HuH-7 (cell line): ENCODE results near the gene MYO10.
"Not testable (repeated sequence)": the region's sequence is repeated elsewhere in the genome, so short reads cannot be mapped to it uniquely, and the experiment has no call there.

Experiments used
- DNase-seq: peaks from one replicate; pipeline ENCODE4 v3.0.0; 2011; ENCODE audit warnings: low spot score

The MYO10 gene

GRCh38 chr5:16936150-16936988 is at the start of gene MYO10:
Gene MYO10, minus strand, starts transcription at chr5:16936288. Its CDS starts 480 bp downstream, at chr5:16935808.
- no peak for DNase-seq

GRCh38 chr5:16985304-16985703 is 49.2 kb upstream of the MYO10 start:
- DNase-seq, result not testable (repeated sequence)

GRCh38 chr5:16983972-16984371 is 47.9 kb upstream of the MYO10 start:
- DNase-seq, result no peak

GRCh38 chr5:16983022-16983639 is 47.0 kb upstream of the MYO10 start:
- DNase-seq, result peak; percentile 24

GRCh38 chr5:16981700-16982099 is 45.6 kb upstream of the MYO10 start:
- DNase-seq, result no peak

- no peak for DNase-seq
Measured at GRCh38 chr5:16980983-16981382, 44.9 kb upstream of the MYO10 start.

- no peak for DNase-seq
Measured at GRCh38 chr5:16978296-16978695, 42.2 kb upstream of the MYO10 start.

- no peak for DNase-seq
Measured at GRCh38 chr5:16976625-16977008, 40.5 kb upstream of the MYO10 start.

- DNase-seq, result no peak
Measured at GRCh38 chr5:16975950-16976624, 40.0 kb upstream of the MYO10 start.

- no peak for DNase-seq
Measured at GRCh38 chr5:16974981-16975380, 38.9 kb upstream of the MYO10 start.

- no peak for DNase-seq
Measured at GRCh38 chr5:16970826-16971225, 34.7 kb upstream of the MYO10 start.

GRCh38 chr5:16970260-16970659 is 34.2 kb upstream of the MYO10 start:
- no peak for DNase-seq

GRCh38 chr5:16965581-16965980 is 29.5 kb upstream of the MYO10 start:
- no peak for DNase-seq

GRCh38 chr5:16963821-16964220 is 27.7 kb upstream of the MYO10 start:
- no peak for DNase-seq

- DNase-seq, result no peak
Measured at GRCh38 chr5:16961131-16961530, 25.0 kb upstream of the MYO10 start.

- no peak for DNase-seq
Measured at GRCh38 chr5:16957304-16958196, 21.5 kb upstream of the MYO10 start.

- DNase-seq, result no peak
Measured at GRCh38 chr5:16953729-16954128, 17.6 kb upstream of the MYO10 start.

GRCh38 chr5:16952968-16953671 is 17.0 kb upstream of the MYO10 start:
- no peak for DNase-seq

GRCh38 chr5:16946725-16947124 is 10.6 kb upstream of the MYO10 start:
- no peak for DNase-seq

GRCh38 chr5:16944816-16945562 is 8.9 kb upstream of the MYO10 start:
- DNase-seq, result no peak
